Neural cell (in vitro differentiated cells): ENCODE results near the gene SDF2L1. TPM values are rescaled to one million over a fixed set of nuclear protein-coding genes. Genes with fewer than 3 reads are reported as not detected.
"Not testable (repeated sequence)": the region's sequence is repeated elsewhere in the genome, so short reads cannot be mapped to it uniquely, and the experiment has no call there.

ENCODE experiments used
- H2AFZ ChIP-seq: fragments of 200-600, 300-800 bp; sonication (generic), shearing (Covaris generic); 2 replicates; pipeline ENCODE4 v1.6.0; 2014; ENCODE audit warnings: low read depth, mild to moderate bottlenecking, antibody characterized with exemption, low read length, moderate library complexity
- H3F3A ChIP-seq: fragments of 200-600 bp; shearing (Covaris generic); 2 replicates; pipeline ENCODE4 v1.6.1; 2016; ENCODE audit warnings: mild to moderate bottlenecking, moderate library complexity, mixed read lengths, antibody characterized with exemption, low read length; ENCODE audit not compliant: insufficient read depth, poor library complexity, severe bottlenecking
- H3K27ac ChIP-seq: fragments of 200-600, 300-800 bp; sonication (generic), shearing (Covaris generic); 2 replicates; pipeline ENCODE4 v1.5.1; 2014; ENCODE audit warnings: mild to moderate bottlenecking, low read length, moderate library complexity
- H3K27me3 ChIP-seq: fragments of 300-800, 200-600 bp; sonication (generic), shearing (Covaris generic); 2 replicates; pipeline ENCODE4 v1.6.0; 2014; ENCODE audit warnings: mild to moderate bottlenecking, low read depth, low read length, moderate library complexity; ENCODE audit not compliant: insufficient read depth
- H3K36me3 ChIP-seq: fragments of 300-800, 200-600 bp; sonication (generic), shearing (Covaris generic); 2 replicates; pipeline ENCODE4 v1.5.1; 2014; ENCODE audit warnings: mild to moderate bottlenecking, antibody characterized with exemption, low read length, moderate library complexity; ENCODE audit not compliant: insufficient read depth
- H3K4me2 ChIP-seq: fragments of 300-800, 200-600 bp; sonication (generic), shearing (Covaris generic); 2 replicates; pipeline ENCODE4 v1.6.0; 2014; ENCODE audit warnings: mild to moderate bottlenecking, low read length
- H3K4me3 ChIP-seq: fragments of 300-800, 200-600 bp; sonication (generic), shearing (Covaris generic); 2 replicates; pipeline ENCODE4 v1.5.1; 2014; ENCODE audit warnings: mild to moderate bottlenecking, low read length, moderate library complexity
- H3K79me2 ChIP-seq: fragments of 200-600 bp; shearing (Covaris generic); replicated peaks from 2 replicates; pipeline ENCODE4 v1.6.0; 2014; ENCODE audit warnings: mild to moderate bottlenecking, low read length, moderate library complexity; ENCODE audit not compliant: insufficient read depth
- H3K9ac ChIP-seq: fragments of 300-800, 200-600 bp; sonication (generic), shearing (Covaris generic); 2 replicates; pipeline ENCODE4 v1.6.1; 2016; ENCODE audit warnings: mild to moderate bottlenecking, low read length, mixed read lengths
- H3K9me2 ChIP-seq: fragments of 200-600 bp; shearing (Covaris generic); 2 replicates; pipeline ENCODE4 v1.6.1; 2016; ENCODE audit warnings: mild to moderate bottlenecking, low read length, mixed read lengths; ENCODE audit not compliant: insufficient read depth
- H3K9me3 ChIP-seq: fragments of 200-600, 300-800 bp; sonication (generic), shearing (Covaris generic); 2 replicates; pipeline ENCODE4 v1.6.1; 2016; ENCODE audit warnings: mild to moderate bottlenecking, mixed run types, low read length, moderate library complexity, mixed read lengths
- H4K20me1 ChIP-seq: fragments of 200-600 bp; shearing (Covaris generic); 2 replicates; pipeline ENCODE4 v1.6.1; 2016; ENCODE audit warnings: mild to moderate bottlenecking, mixed run types; ENCODE audit not compliant: insufficient read depth
- EP300 ChIP-seq: fragments of 450-650 bp; conservative IDR thresholded peaks from 2 replicates; pipeline ENCODE4 v1.6.1; 2014; ENCODE audit warnings: antibody characterized with exemption, mild to moderate bottlenecking, moderate library complexity; ENCODE audit not compliant: poor library complexity, severe bottlenecking
- EZH2 ChIP-seq: fragments of 200-600, 300-800 bp; shearing (Covaris generic), sonication (generic); IDR thresholded peaks from 2 replicates; pipeline ENCODE4 v1.6.1; 2014; ENCODE audit warnings: antibody characterized with exemption, low read length, borderline replicate concordance, mild to moderate bottlenecking; ENCODE audit not compliant: insufficient read depth, poor library complexity, severe bottlenecking
- MXI1 ChIP-seq: fragments of 450-650 bp; conservative IDR thresholded peaks from 2 replicates; pipeline ENCODE4 v1.6.1; 2014; ENCODE audit warnings: antibody characterized with exemption, mild to moderate bottlenecking; ENCODE audit not compliant: poor library complexity, severe bottlenecking
- POLR2AphosphoS5 ChIP-seq: IDR thresholded peaks from 2 replicates; pipeline ENCODE4 v1.6.1; 2012
- RAD21 ChIP-seq: fragments of 450-650 bp; conservative IDR thresholded peaks from 2 replicates; pipeline ENCODE4 v1.6.1; 2014; ENCODE audit warnings: antibody characterized with exemption, mild to moderate bottlenecking, moderate library complexity
- SMC3 ChIP-seq: fragments of 450-650 bp; conservative IDR thresholded peaks from 2 replicates; pipeline ENCODE4 v1.6.1; 2014; ENCODE audit warnings: antibody characterized with exemption, mild to moderate bottlenecking, moderate library complexity; ENCODE audit not compliant: poor library complexity
- TAF1 ChIP-seq: IDR thresholded peaks from 2 replicates; pipeline ENCODE4 v1.6.1; 2012; ENCODE audit warnings: low read depth
- polyA plus RNA-seq: library from polyadenylated mRNA; depleted of rRNA; stranded (reverse); fragments of >200 nt; gene quantifications from 2 replicates; pipeline ENCODE4 v1.2.3, GENCODE V29; 2014
- TF ChIP-seq, protein P1 (sequence below): IDR thresholded peaks from 2 replicates; pipeline ENCODE4 v1.6.1; 2012; ENCODE audit warnings: borderline replicate concordance
- TF ChIP-seq, protein P2 (sequence below): fragments of 450-650 bp; IDR thresholded peaks from 2 replicates; pipeline ENCODE4 v1.5.1; 2014; ENCODE audit warnings: antibody characterized with exemption, mild to moderate bottlenecking, moderate library complexity; ENCODE audit not compliant: poor library complexity, severe bottlenecking

The SDF2L1 gene
- polyA plus RNA-seq, 1 donor from 2014 or later, result 11.0 TPM

DNA sequence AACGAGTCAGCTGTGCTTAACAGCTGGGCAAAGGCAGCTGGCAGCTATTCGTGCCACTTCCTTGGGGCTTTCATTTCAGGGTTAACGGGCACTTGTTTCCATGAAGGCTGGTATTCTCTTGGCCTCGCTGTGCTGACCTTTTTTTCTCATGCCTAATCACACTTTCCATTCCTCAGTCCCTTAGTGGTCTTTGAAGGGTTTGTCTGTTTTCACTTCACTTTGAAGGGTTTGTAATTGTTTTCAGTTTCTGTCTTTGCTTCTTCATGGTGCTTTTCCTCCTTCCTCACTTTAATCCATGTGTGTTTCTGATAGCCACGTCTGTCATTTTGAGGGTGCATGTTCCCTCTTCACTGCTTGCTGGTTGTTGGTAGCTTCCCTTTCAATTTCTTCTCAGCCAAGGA, 48.3 kb downstream of the SDF2L1 start:
- TF ChIP-seq POLR2AphosphoS5 (no peak), TAF1 (no peak), EZH2 (no peak), MXI1 (no peak)
- no peak overlapping the region for H3K9ac ChIP-seq
- H3K27ac ChIP-seq, result no peak overlapping the region
- no peaks in the 10 kb centered on the region for H3K36me3 ChIP-seq
- no peak overlapping the region for H2AFZ ChIP-seq
- no peaks in the 10 kb centered on the region for H3K9me3 ChIP-seq
- H3K4me3 ChIP-seq, result no peak overlapping the region
- no peaks in the 10 kb centered on the region for H4K20me1 ChIP-seq
- H3F3A ChIP-seq, result no peaks in the 10 kb centered on the region
- no peak overlapping the region for H3K4me2 ChIP-seq
- no peaks in the 10 kb centered on the region for H3K9me2 ChIP-seq
- H3K79me2 ChIP-seq, result no peaks in the 10 kb centered on the region
- no peaks in the 10 kb centered on the region for H3K27me3 ChIP-seq

DNA sequence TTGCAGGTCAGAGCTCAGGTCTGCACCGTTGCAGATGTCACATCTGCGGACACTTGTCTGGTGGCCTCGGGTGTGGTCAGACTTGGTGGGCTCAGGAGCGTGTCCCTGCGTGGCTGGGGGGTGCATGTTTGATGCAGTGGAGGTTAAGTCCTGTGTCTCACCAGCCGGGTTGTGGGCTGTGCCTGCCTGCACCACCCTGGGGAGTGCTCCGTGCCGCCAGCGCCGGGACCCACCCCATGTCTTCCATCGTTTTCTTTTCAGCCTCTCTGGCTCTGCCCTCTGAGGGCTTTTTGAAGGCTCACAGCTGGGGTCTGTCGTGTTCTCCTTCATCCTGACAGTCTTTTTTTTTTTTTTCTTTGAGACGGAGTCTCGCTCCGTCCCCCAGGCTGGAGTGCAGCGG, 49.7 kb downstream of the SDF2L1 start:
- no peak for TF ChIP-seq TAF1
- TF ChIP-seq EZH2, result no peak
- TF ChIP-seq SMC3, result no peak
- no peak for TF ChIP-seq RAD21
- TF ChIP-seq, protein P1, sequence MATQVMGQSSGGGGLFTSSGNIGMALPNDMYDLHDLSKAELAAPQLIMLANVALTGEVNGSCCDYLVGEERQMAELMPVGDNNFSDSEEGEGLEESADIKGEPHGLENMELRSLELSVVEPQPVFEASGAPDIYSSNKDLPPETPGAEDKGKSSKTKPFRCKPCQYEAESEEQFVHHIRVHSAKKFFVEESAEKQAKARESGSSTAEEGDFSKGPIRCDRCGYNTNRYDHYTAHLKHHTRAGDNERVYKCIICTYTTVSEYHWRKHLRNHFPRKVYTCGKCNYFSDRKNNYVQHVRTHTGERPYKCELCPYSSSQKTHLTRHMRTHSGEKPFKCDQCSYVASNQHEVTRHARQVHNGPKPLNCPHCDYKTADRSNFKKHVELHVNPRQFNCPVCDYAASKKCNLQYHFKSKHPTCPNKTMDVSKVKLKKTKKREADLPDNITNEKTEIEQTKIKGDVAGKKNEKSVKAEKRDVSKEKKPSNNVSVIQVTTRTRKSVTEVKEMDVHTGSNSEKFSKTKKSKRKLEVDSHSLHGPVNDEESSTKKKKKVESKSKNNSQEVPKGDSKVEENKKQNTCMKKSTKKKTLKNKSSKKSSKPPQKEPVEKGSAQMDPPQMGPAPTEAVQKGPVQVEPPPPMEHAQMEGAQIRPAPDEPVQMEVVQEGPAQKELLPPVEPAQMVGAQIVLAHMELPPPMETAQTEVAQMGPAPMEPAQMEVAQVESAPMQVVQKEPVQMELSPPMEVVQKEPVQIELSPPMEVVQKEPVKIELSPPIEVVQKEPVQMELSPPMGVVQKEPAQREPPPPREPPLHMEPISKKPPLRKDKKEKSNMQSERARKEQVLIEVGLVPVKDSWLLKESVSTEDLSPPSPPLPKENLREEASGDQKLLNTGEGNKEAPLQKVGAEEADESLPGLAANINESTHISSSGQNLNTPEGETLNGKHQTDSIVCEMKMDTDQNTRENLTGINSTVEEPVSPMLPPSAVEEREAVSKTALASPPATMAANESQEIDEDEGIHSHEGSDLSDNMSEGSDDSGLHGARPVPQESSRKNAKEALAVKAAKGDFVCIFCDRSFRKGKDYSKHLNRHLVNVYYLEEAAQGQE, result no peak
- no peak for TF ChIP-seq MXI1
- TF ChIP-seq POLR2AphosphoS5, result no peak
- TF ChIP-seq, protein P2, sequence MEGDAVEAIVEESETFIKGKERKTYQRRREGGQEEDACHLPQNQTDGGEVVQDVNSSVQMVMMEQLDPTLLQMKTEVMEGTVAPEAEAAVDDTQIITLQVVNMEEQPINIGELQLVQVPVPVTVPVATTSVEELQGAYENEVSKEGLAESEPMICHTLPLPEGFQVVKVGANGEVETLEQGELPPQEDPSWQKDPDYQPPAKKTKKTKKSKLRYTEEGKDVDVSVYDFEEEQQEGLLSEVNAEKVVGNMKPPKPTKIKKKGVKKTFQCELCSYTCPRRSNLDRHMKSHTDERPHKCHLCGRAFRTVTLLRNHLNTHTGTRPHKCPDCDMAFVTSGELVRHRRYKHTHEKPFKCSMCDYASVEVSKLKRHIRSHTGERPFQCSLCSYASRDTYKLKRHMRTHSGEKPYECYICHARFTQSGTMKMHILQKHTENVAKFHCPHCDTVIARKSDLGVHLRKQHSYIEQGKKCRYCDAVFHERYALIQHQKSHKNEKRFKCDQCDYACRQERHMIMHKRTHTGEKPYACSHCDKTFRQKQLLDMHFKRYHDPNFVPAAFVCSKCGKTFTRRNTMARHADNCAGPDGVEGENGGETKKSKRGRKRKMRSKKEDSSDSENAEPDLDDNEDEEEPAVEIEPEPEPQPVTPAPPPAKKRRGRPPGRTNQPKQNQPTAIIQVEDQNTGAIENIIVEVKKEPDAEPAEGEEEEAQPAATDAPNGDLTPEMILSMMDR, result no peak
- no peak for TF ChIP-seq EP300
- no peak overlapping the region for H2AFZ ChIP-seq
- H3K9me3 ChIP-seq, result no peaks in the 10 kb centered on the region
- no peak overlapping the region for H3K4me2 ChIP-seq
- no peak overlapping the region for H3K9ac ChIP-seq
- H3K79me2 ChIP-seq, result no peaks in the 10 kb centered on the region
- no peaks in the 10 kb centered on the region for H3K27me3 ChIP-seq
- H3K27ac ChIP-seq, result no peak overlapping the region
- H3K36me3 ChIP-seq, result peaks cover 3% of the 10 kb centered on the region
- H3K4me3 ChIP-seq, result no peak overlapping the region
- no peaks in the 10 kb centered on the region for H3F3A ChIP-seq
- no peaks in the 10 kb centered on the region for H4K20me1 ChIP-seq
- no peaks in the 10 kb centered on the region for H3K9me2 ChIP-seq

DNA sequence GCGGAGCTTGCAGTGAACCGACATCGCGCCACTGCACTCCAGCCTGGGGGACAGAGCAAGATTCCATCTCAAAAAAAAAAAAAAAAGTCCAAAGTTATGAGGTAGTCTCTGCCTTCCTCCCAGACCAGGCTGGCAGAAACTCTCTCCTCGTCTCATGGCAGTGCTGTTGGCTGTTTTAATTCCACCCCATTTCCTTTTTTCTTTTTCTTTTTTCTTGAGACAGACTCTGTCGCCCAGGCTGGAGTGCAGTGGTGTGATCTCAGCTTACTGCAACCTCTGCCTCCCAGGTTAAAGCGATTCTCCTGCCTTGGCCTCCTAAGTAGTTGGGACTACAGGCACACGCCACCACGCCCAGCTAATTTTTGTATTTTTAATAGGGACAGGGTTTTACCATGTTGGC, 50.8 kb downstream of the SDF2L1 start:
- not testable (repeated sequence) for H2AFZ ChIP-seq, H4K20me1 ChIP-seq, H3K9me3 ChIP-seq, H3K9me2 ChIP-seq, H3F3A ChIP-seq, H3K27me3 ChIP-seq, H3K27ac ChIP-seq, H3K4me3 ChIP-seq, H3K4me2 ChIP-seq, H3K79me2 ChIP-seq, H3K36me3 ChIP-seq, H3K9ac ChIP-seq
